DOHH2 (cell line): Measurements from ENCODE around the gene FFAR3.

ENCODE experiments used
- H3F3A ChIP-seq: fragments of 200-600 bp; sonication (generic), shearing (Covaris generic); 2 replicates; pipeline ENCODE4 v1.6.0; 2016; ENCODE audit warnings: antibody characterized with exemption, mild to moderate bottlenecking; ENCODE audit not compliant: control insufficient read depth, insufficient read depth
- H3K27ac ChIP-seq: fragments of 200-600 bp; sonication (generic); 2 replicates; pipeline ENCODE4 v1.5.1; 2014; ENCODE audit warnings: low read depth, mild to moderate bottlenecking, low read length, moderate library complexity
- H3K27me3 ChIP-seq: fragments of 200-600 bp; sonication (generic); 2 replicates; pipeline ENCODE4 v1.6.1; 2014; ENCODE audit warnings: mild to moderate bottlenecking, low read length, mixed read lengths; ENCODE audit not compliant: control insufficient read depth
- H3K36me3 ChIP-seq: fragments of 200-600 bp; sonication (generic); 2 replicates; pipeline ENCODE4 v1.6.1; 2014; ENCODE audit warnings: mild to moderate bottlenecking, low read length, moderate library complexity, mixed read lengths; ENCODE audit not compliant: control insufficient read depth
- H3K4me1 ChIP-seq: fragments of 200-600 bp; sonication (generic); 2 replicates; pipeline ENCODE4 v1.6.1; 2014; ENCODE audit warnings: mild to moderate bottlenecking, low read length, mixed read lengths; ENCODE audit not compliant: control insufficient read depth
- H3K4me2 ChIP-seq: fragments of 200-600 bp; sonication (generic); 2 replicates; pipeline ENCODE4 v1.6.0; 2014; ENCODE audit warnings: mild to moderate bottlenecking, low read length, moderate library complexity
- H3K4me3 ChIP-seq: fragments of 200-600 bp; sonication (generic); 2 replicates; pipeline ENCODE4 v1.5.1; 2014; ENCODE audit warnings: mild to moderate bottlenecking, low read length, mixed read lengths
- H3K79me2 ChIP-seq: fragments of 200-600 bp; sonication (generic); 2 replicates; pipeline ENCODE4 v1.6.1; 2014; ENCODE audit warnings: mild to moderate bottlenecking, low read length, mixed read lengths; ENCODE audit not compliant: control insufficient read depth
- H3K9me2 ChIP-seq: fragments of 200-600 bp; sonication (generic); replicated peaks from 2 replicates; pipeline ENCODE4 v1.6.1; 2014; ENCODE audit warnings: mild to moderate bottlenecking, low read length, mixed read lengths; ENCODE audit not compliant: control insufficient read depth
- H3K9me3 ChIP-seq: fragments of 200-600 bp; sonication (generic); 2 replicates; pipeline ENCODE4 v1.6.1; 2014; ENCODE audit warnings: antibody characterized with exemption, low read length, mixed read lengths; ENCODE audit not compliant: control insufficient read depth, insufficient read depth
- H4K20me1 ChIP-seq: fragments of 200-600 bp; sonication (generic); 2 replicates; pipeline ENCODE4 v1.6.0; 2014; ENCODE audit warnings: low read depth, mild to moderate bottlenecking, antibody characterized with exemption, low read length, moderate library complexity; ENCODE audit not compliant: control insufficient read depth, insufficient read depth
- CTCF ChIP-seq: fragments of 200-600 bp; sonication (generic); IDR thresholded peaks from one replicate; pipeline ENCODE4 v1.5.1; 2014; ENCODE audit warnings: antibody characterized with exemption, mild to moderate bottlenecking, low read depth, low read length; ENCODE audit not compliant: poor library complexity, severe bottlenecking
- EZH2phosphoT487 ChIP-seq: fragments of 200-600 bp; sonication (generic); IDR thresholded peaks from 2 replicates; pipeline ENCODE4 v1.6.1; 2017; ENCODE audit warnings: borderline replicate concordance, mild to moderate bottlenecking, antibody characterized with exemption, low read length, moderate library complexity, mixed read lengths

The FFAR3 gene

GRCh38 chr19:35395382-35396199 is 37.3 kb downstream of the FFAR3 start:
- H3K4me2 ChIP-seq, result no peak overlapping the region
- no peaks in the 10 kb centered on the region for H3K79me2 ChIP-seq
- H3K4me1 ChIP-seq, result no peaks in the 10 kb centered on the region
- H3K9me3 ChIP-seq, result no peaks in the 10 kb centered on the region
- no peaks in the 10 kb centered on the region for H3K36me3 ChIP-seq
- no peak overlapping the region for H3K4me3 ChIP-seq
- H4K20me1 ChIP-seq, result no peaks in the 10 kb centered on the region
- peaks cover 38% of the 10 kb centered on the region for H3K27me3 ChIP-seq
- H3F3A ChIP-seq, result no peaks in the 10 kb centered on the region
- no peak overlapping the region for H3K27ac ChIP-seq
- TF ChIP-seq EZH2phosphoT487, result no peak
- TF ChIP-seq CTCF, result no peak
- no peaks in the 10 kb centered on the region for H3K9me2 ChIP-seq

DNA sequence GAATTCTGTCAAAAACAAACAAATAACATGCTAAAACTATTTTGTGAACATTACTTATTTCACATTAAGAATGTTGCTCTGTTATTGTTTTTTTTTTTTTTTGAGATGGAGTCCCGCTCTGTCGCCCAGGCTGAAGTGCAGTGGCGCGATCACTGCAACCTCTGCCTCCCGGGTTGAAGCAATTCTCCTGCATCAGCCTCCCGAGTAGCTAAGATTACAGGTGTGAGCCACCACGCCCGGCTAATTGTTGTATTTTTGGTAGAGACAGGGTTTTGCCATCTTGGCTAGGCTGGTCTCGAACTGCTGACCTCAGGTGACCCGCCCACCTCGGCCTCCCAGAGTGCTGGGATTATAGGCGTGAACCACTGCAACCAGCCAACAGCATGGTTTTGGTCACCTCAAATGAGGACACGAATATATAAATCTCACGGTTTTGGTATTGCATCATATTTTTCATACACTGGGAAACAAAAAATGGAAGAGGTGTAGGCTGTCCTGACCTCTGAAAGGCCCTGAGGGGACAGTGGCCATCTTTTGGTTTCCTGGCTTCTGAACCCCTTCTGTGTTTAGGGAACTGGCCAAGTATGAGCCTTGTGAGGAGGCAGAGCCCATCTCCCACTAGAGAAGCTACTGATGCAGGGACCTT is 38.1 kb downstream of the FFAR3 start:
- Histone ChIP-seq H3K9me3 (no peaks in the 10 kb centered on the region), H3K36me3 (no peaks in the 10 kb centered on the region), H3K27ac (no peak overlapping the region), H3F3A (no peaks in the 10 kb centered on the region), H3K4me1 (no peaks in the 10 kb centered on the region), H4K20me1 (0 out of 2 replicates have a peak, but pooled peaks cover 2% of the 10 kb centered on the region), H3K4me3 (no peak overlapping the region), H3K9me2 (no peaks in the 10 kb centered on the region), H3K27me3 (peaks cover 32% of the 10 kb centered on the region), H3K79me2 (no peaks in the 10 kb centered on the region), H3K4me2 (no peak overlapping the region)
- TF ChIP-seq CTCF, result no peak
- TF ChIP-seq EZH2phosphoT487, result no peak

GRCh38 chr19:35397064-35397463 is 38.8 kb downstream of the FFAR3 start:
- H3K36me3 ChIP-seq, result no peaks in the 10 kb centered on the region
- H3K4me2 ChIP-seq, result no peak overlapping the region
- H3K79me2 ChIP-seq, result no peaks in the 10 kb centered on the region
- no peaks in the 10 kb centered on the region for H3K9me2 ChIP-seq
- H4K20me1 ChIP-seq, result 0 out of 2 replicates have a peak, but pooled peaks cover 2% of the 10 kb centered on the region
- H3K4me1 ChIP-seq, result no peaks in the 10 kb centered on the region
- H3K4me3 ChIP-seq, result no peak overlapping the region
- no peak for TF ChIP-seq CTCF
- TF ChIP-seq EZH2phosphoT487, result no peak
- no peaks in the 10 kb centered on the region for H3F3A ChIP-seq
- no peaks in the 10 kb centered on the region for H3K9me3 ChIP-seq
- peaks cover 30% of the 10 kb centered on the region for H3K27me3 ChIP-seq
- no peak overlapping the region for H3K27ac ChIP-seq
